H9 (cell line): ENCODE results near the gene TGOLN2. TPM values are rescaled to one million over a fixed set of nuclear protein-coding genes. Genes with fewer than 3 reads are reported as not detected.
"Not testable (repeated sequence)": the region's sequence is repeated elsewhere in the genome, so short reads cannot be mapped to it uniquely, and the experiment has no call there.

Experiments
- DNase-seq: peaks from one replicate; pipeline ENCODE4 v3.0.0-alpha.2; 2017
- H2AFZ ChIP-seq: one replicate; pipeline ENCODE4 v1.6.1; 2013; ENCODE audit warnings: mild to moderate bottlenecking, low read length, control low read depth, moderate library complexity
- H2AK5ac ChIP-seq: 2 replicates; pipeline ENCODE4 v1.6.1; 2013; ENCODE audit warnings: low read length, control low read depth, mixed read lengths; ENCODE audit not compliant: insufficient read length
- H2BK120ac ChIP-seq: one replicate; pipeline ENCODE4 v1.6.1; 2013; ENCODE audit warnings: low read depth, mild to moderate bottlenecking, low read length, control low read depth, inconsistent platforms; ENCODE audit not compliant: poor library complexity, severe bottlenecking
- H2BK12ac ChIP-seq: 2 replicates; pipeline ENCODE4 v1.6.1; 2013; ENCODE audit warnings: low read length, control low read depth, mixed read lengths, low read depth; ENCODE audit not compliant: insufficient read length
- H2BK15ac ChIP-seq: 2 replicates; pipeline ENCODE4 v1.6.1; 2013; ENCODE audit warnings: low read depth, low read length, control low read depth
- H2BK20ac ChIP-seq: one replicate; pipeline ENCODE4 v1.6.1; 2013; ENCODE audit warnings: low read depth, mild to moderate bottlenecking, low read length, control low read depth, inconsistent platforms; ENCODE audit not compliant: poor library complexity, severe bottlenecking
- H2BK5ac ChIP-seq: 2 replicates; pipeline ENCODE4 v1.6.1; 2013; ENCODE audit warnings: low read length, control low read depth, mixed read lengths; ENCODE audit not compliant: insufficient read length
- H3K14ac ChIP-seq: 2 replicates; pipeline ENCODE4 v1.6.1; 2013; ENCODE audit warnings: low read length, control low read depth; ENCODE audit not compliant: insufficient read depth
- H3K18ac ChIP-seq: 2 replicates; pipeline ENCODE4 v1.6.1; 2013; ENCODE audit warnings: low read depth, mild to moderate bottlenecking, mixed read lengths, low read length, control low read depth; ENCODE audit not compliant: insufficient read length
- H3K23ac ChIP-seq: 2 replicates; pipeline ENCODE4 v1.6.1; 2013; ENCODE audit warnings: low read length, control low read depth, mixed read lengths, low read depth; ENCODE audit not compliant: insufficient read length
- H3K23me2 ChIP-seq: 2 replicates; pipeline ENCODE4 v1.6.1; 2013; ENCODE audit warnings: low read depth, mild to moderate bottlenecking, mixed read lengths, low read length, control low read depth; ENCODE audit not compliant: insufficient read length, poor library complexity, severe bottlenecking
- H3K27ac ChIP-seq: 2 replicates; pipeline ENCODE4 v1.5.1; 2013; ENCODE audit warnings: low read length, control low read depth, mixed read lengths, low read depth; ENCODE audit not compliant: insufficient read length
- H3K27me3 ChIP-seq: 2 replicates; pipeline ENCODE4 v1.6.1; 2013; ENCODE audit warnings: low read length, control low read depth, inconsistent platforms; ENCODE audit not compliant: insufficient read depth
- H3K4ac ChIP-seq: 2 replicates; pipeline ENCODE4 v1.6.1; 2013; ENCODE audit warnings: low read depth, mild to moderate bottlenecking, control low read depth, inconsistent platforms, low read length, moderate library complexity
- H3K4me1 ChIP-seq: 2 replicates; pipeline ENCODE4 v1.6.1; 2013; ENCODE audit warnings: low read length, control low read depth, inconsistent platforms; ENCODE audit not compliant: insufficient read depth
- H3K4me2 ChIP-seq: 2 replicates; pipeline ENCODE4 v1.6.1; 2013; ENCODE audit warnings: low read length, control low read depth, mixed read lengths; ENCODE audit not compliant: insufficient read length, insufficient read depth
- H3K56ac ChIP-seq: 2 replicates; pipeline ENCODE4 v1.6.1; 2013; ENCODE audit warnings: low read depth, mild to moderate bottlenecking, mixed read lengths, low read length, control low read depth; ENCODE audit not compliant: insufficient read length
- H3K79me1 ChIP-seq: 2 replicates; pipeline ENCODE4 v1.6.1; 2013; ENCODE audit warnings: low read depth, mild to moderate bottlenecking, moderate library complexity, low read length, control low read depth, inconsistent platforms; ENCODE audit not compliant: insufficient read depth, poor library complexity, severe bottlenecking
- H3K79me2 ChIP-seq: 2 replicates; pipeline ENCODE4 v1.6.1; 2013; ENCODE audit warnings: low read length, control low read depth, inconsistent platforms; ENCODE audit not compliant: insufficient read depth
- H3K9ac ChIP-seq: 2 replicates; pipeline ENCODE4 v1.6.1; 2013; ENCODE audit warnings: low read length, control low read depth, mixed read lengths; ENCODE audit not compliant: insufficient read length; ENCODE audit errors: extremely low read depth
- H3K9me3 ChIP-seq: one replicate; pipeline ENCODE4 v1.6.1; 2013; ENCODE audit warnings: low read depth, low read length, inconsistent platforms; ENCODE audit not compliant: control insufficient read depth
- H3T11ph ChIP-seq: one replicate; pipeline ENCODE4 v1.6.1; 2013; ENCODE audit warnings: mild to moderate bottlenecking, low read length, control low read depth, inconsistent platforms
- H4K20me1 ChIP-seq: one replicate; pipeline ENCODE4 v1.6.1; 2013; ENCODE audit not compliant: control insufficient read depth, insufficient read length, insufficient read depth
- H4K5ac ChIP-seq: 2 replicates; pipeline ENCODE4 v1.6.1; 2013; ENCODE audit warnings: low read depth, mild to moderate bottlenecking, mixed read lengths, low read length, control low read depth; ENCODE audit not compliant: insufficient read length
- H4K8ac ChIP-seq: replicated peaks from 2 replicates; pipeline ENCODE4 v1.6.1; 2013; ENCODE audit warnings: low read length, control low read depth, mixed read lengths, low read depth; ENCODE audit not compliant: insufficient read length
- H4K91ac ChIP-seq: 2 replicates; pipeline ENCODE4 v1.6.1; 2013; ENCODE audit warnings: low read depth, mild to moderate bottlenecking, moderate library complexity, mixed read lengths, low read length, control low read depth; ENCODE audit not compliant: insufficient read length
- H3K27ac Mint-ChIP-seq, 3 experiments: 2 replicates in 2 of 3; 3 replicates in 1 of 3; pipeline ENCODE4 v1.8.0; 2020 to 2021; ENCODE audit warnings: mixed read lengths in 3 of 3, mild to moderate bottlenecking in 1 of 3, moderate library complexity in 1 of 3
- H3K27me3 Mint-ChIP-seq: 2 replicates; pipeline ENCODE4 v1.8.0; 2021; ENCODE audit warnings: low read depth, mild to moderate bottlenecking, moderate library complexity, mixed read lengths
- H3K36me3 Mint-ChIP-seq, 3 experiments: 2 replicates in 2 of 3; 3 replicates in 1 of 3; pipeline ENCODE4 v1.8.0; 2020 to 2021; ENCODE audit warnings: low read depth in 3 of 3, mixed read lengths in 3 of 3; ENCODE audit not compliant: insufficient read depth in 1 of 3
- H3K4me1 Mint-ChIP-seq, 2 experiments: 2 replicates each; pipeline ENCODE4 v1.8.0; 2020; ENCODE audit warnings: mixed read lengths in 2 of 2
- H3K4me3 Mint-ChIP-seq, 2 experiments: 2 replicates in 1 of 2; 3 replicates in 1 of 2; pipeline ENCODE4 v1.8.0; 2020 to 2021; ENCODE audit warnings: mild to moderate bottlenecking in 2 of 2, mixed read lengths in 2 of 2, moderate library complexity in 1 of 2
- H3K9me3 Mint-ChIP-seq, 2 experiments: 2 replicates in 1 of 2; 3 replicates in 1 of 2; pipeline ENCODE4 v1.8.0; 2020; ENCODE audit warnings: mild to moderate bottlenecking in 2 of 2, mixed read lengths in 2 of 2, moderate library complexity in 1 of 2
- WGBS: extraction: QIAGEN DNeasy Blood & Tissue Kit; methylation state at CpG from one replicate; pipeline ENCODE4 v1.1.7; 2013; ENCODE audit warnings: missing lambda C conversion rate, low lambda C conversion rate, mixed read lengths; ENCODE audit not compliant: insufficient read length; ENCODE audit errors: extremely low coverage; 5-methylcytosine and 5-hydroxymethylcytosine counted together
- total RNA-seq: library from RNA; stranded (reverse); gene quantifications from 2 replicates; pipeline ENCODE4 v1.2.1, GENCODE V29; 2021
- TF ChIP-seq, protein P1 (sequence below): fragments of 200-600 bp; sonication (generic); conservative IDR thresholded peaks from 3 replicates; pipeline ENCODE4 v1.8.0; 2021; ENCODE audit warnings: antibody characterized with exemption, mild to moderate bottlenecking

TGOLN2 gene
- total RNA-seq, 1 experiment from 2014 or later, result 47.8 TPM

DNA sequence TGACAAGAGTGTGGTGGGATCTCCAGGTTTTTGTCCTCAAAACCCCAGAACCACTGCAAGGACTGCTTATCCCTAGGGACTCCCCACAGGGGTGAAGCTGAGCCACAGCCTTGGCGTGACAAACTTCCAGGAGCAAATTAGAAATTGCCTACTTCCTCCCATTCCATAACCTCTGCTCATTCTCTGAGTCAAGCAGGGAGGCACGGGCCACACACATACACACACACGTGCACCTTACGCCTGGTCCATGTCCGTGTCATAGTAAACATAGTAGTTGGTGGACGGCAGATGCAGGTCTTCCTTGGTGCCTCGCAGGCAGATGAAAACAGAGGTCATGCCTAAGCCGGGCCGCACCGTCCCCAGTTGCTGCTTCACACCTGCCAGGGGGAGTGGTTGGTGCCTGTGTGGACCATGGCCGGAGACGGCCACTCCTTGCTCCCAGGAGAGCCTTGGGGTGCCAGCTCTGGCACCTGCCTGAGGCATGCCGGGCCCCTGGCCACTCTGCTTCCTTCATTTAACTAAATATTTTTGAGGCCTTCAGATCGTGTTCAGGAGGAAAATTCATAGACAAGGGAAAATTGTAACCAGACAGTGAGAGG is 16.7 kb upstream of the TGOLN2 start:
- DNase-seq, result no peak
- Histone ChIP-seq H3K9me3 (no peaks in the 10 kb centered on the region), H2BK120ac (no peak overlapping the region), H3K56ac (no peak overlapping the region), H3K4me1 (peaks cover 4% of the 10 kb centered on the region; the same call in 1 of the 2 replicates), H4K8ac (no peak overlapping the region), H3K79me2 (no peaks in the 10 kb centered on the region), H4K20me1 (no peaks in the 10 kb centered on the region), H3K4me2 (no peak overlapping the region), H3K23me2 (no peaks in the 10 kb centered on the region), H3K27ac (no peak overlapping the region), H4K5ac (no peak overlapping the region), H3K4ac (no peak overlapping the region), H2AFZ (no peak overlapping the region), H2BK15ac (no peak overlapping the region), H3T11ph (no peak overlapping the region), H3K27me3 (no peaks in the 10 kb centered on the region), H2BK20ac (no peak overlapping the region), H3K79me1 (no peaks in the 10 kb centered on the region), H2BK12ac (no peak overlapping the region), H3K18ac (no peak overlapping the region), H3K23ac (no peak overlapping the region), H2BK5ac (no peak overlapping the region), H2AK5ac (no peak overlapping the region), H3K14ac (no peak overlapping the region), H3K9ac (no peak overlapping the region), H4K91ac (no peak overlapping the region)
- Mint-ChIP-seq H3K4me1 (peaks cover 6 to 9% of the 10 kb centered on the region in 2 experiments), H3K36me3 (peaks cover 4 to 40% (median 5%) of the 10 kb centered on the region in 3 experiments; a peak in 6 of 7 replicates), H3K4me3 (no peak overlapping the region), H3K9me3 (no peaks in the 10 kb centered on the region), H3K27me3 (peaks cover under 1% of the 10 kb centered on the region), H3K27ac (peak overlapping the region in 2 of 3 experiments; percentile 23 to 27; a peak in 2 of 7 replicates)
- TF ChIP-seq, protein P1, sequence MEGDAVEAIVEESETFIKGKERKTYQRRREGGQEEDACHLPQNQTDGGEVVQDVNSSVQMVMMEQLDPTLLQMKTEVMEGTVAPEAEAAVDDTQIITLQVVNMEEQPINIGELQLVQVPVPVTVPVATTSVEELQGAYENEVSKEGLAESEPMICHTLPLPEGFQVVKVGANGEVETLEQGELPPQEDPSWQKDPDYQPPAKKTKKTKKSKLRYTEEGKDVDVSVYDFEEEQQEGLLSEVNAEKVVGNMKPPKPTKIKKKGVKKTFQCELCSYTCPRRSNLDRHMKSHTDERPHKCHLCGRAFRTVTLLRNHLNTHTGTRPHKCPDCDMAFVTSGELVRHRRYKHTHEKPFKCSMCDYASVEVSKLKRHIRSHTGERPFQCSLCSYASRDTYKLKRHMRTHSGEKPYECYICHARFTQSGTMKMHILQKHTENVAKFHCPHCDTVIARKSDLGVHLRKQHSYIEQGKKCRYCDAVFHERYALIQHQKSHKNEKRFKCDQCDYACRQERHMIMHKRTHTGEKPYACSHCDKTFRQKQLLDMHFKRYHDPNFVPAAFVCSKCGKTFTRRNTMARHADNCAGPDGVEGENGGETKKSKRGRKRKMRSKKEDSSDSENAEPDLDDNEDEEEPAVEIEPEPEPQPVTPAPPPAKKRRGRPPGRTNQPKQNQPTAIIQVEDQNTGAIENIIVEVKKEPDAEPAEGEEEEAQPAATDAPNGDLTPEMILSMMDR, result no peak
- WGBS, result no CpG with 5 or more reads among the region's 14 CpGs

DNA sequence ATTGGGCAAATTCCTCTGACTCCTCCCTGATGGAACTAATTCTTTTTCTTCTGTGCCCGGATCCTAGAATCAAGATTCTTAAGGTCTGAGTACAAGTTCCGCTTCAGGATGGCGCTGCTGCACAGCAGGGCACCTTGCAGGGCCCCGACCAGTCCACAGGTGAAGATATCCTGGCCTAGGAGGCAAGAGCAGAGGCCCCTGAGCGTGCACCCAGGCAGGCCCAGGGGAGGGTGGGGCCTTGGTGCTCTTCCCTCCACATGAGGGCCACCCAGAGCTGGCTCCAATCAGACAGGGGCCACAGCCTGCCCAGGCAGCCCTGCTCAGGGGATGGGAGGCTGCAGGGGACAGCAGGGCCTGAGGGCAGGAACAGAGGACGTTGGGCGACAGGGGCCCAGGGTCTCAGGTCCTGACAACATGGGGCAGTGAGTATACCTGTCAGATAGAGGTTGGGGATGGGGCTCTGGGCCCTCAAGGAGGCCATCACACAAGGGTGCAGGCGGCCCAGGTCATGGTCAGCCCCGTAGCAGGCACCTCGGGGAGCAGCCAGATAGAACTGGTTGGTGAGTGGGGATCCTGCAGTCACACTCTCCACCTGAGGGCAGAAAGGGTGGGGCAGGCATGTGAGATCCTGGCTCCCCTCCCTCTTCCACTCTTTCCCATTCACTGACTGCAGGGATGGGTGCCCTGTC is 15.6 kb upstream of the TGOLN2 start:
- H2BK5ac ChIP-seq, H2AFZ ChIP-seq, DNase-seq, H2BK20ac ChIP-seq, H3K9me3 ChIP-seq, H3K4ac ChIP-seq, H3K23me2 ChIP-seq, H3K4me3 Mint-ChIP-seq, H4K5ac ChIP-seq, H3K9me3 Mint-ChIP-seq, H3K79me1 ChIP-seq, H2BK12ac ChIP-seq, H3K4me2 ChIP-seq, H3K79me2 ChIP-seq, H3K27ac Mint-ChIP-seq, H3T11ph ChIP-seq, H4K20me1 ChIP-seq, H4K91ac ChIP-seq, H3K4me1 Mint-ChIP-seq, H4K8ac ChIP-seq, H3K27ac ChIP-seq, H3K9ac ChIP-seq, H3K18ac ChIP-seq, H3K27me3 Mint-ChIP-seq, H2BK15ac ChIP-seq, H2AK5ac ChIP-seq, H3K27me3 ChIP-seq, H3K23ac ChIP-seq, H3K56ac ChIP-seq, H2BK120ac ChIP-seq, H3K14ac ChIP-seq, H3K4me1 ChIP-seq: not testable (repeated sequence)
- H3K36me3 Mint-ChIP-seq, result peaks cover 0 to 35% (median 4%) of the 10 kb centered on the region in 3 experiments; a peak in 3 of 7 replicates
- WGBS, result no CpG with 5 or more reads among the region's 10 CpGs
